HepG2 (cell line): ENCODE results near the gene TTLL4. TPM values are rescaled to one million over a fixed set of nuclear protein-coding genes. Genes with fewer than 3 reads are reported as not detected.

ENCODE experiments used
- DZIP1 ChIP-seq: sonication (generic); formaldehyde crosslinking; IDR thresholded peaks from 2 replicates; pipeline ENCODE4 v1.5.0; 2020; ENCODE audit warnings: mild to moderate bottlenecking, missing genetic modification reagents
- E2F2 ChIP-seq: sonication (generic); formaldehyde crosslinking; IDR thresholded peaks from 2 replicates; pipeline ENCODE4 v1.4.0; 2020; ENCODE audit warnings: missing genetic modification reagents, borderline replicate concordance
- NFAT5 ChIP-seq: sonication (generic); formaldehyde crosslinking; IDR thresholded peaks from 2 replicates; pipeline ENCODE4 v1.4.0; 2020; ENCODE audit warnings: missing genetic modification reagents
- NR0B2 ChIP-seq: sonication (generic); formaldehyde crosslinking; IDR thresholded peaks from 2 replicates; pipeline ENCODE4 v1.4.0; 2020; ENCODE audit warnings: mild to moderate bottlenecking, missing genetic modification reagents
- THAP11 ChIP-seq: IDR thresholded peaks from 2 replicates; pipeline ENCODE4 v1.6.1; 2016; ENCODE audit warnings: missing biosample characterization, missing genetic modification reagents
- ZHX2 ChIP-seq, 2 experiments: sonication (generic) in 1 of 2; formaldehyde crosslinking in 1 of 2; IDR thresholded peaks; 2 replicates each; pipeline versions ENCODE4 v1.6.1 to v1.9.0; 2014 to 2022; ENCODE audit warnings: antibody characterized with exemption in 1 of 2, borderline replicate concordance in 1 of 2, inconsistent platforms in 1 of 2, low read depth in 1 of 2, missing genetic modification reagents in 1 of 2
- ZNF225 ChIP-seq: sonication (generic); formaldehyde crosslinking; IDR thresholded peaks from 2 replicates; pipeline ENCODE4 v1.4.0; 2020; ENCODE audit warnings: mild to moderate bottlenecking, missing genetic modification reagents
- ZNF362 ChIP-seq: sonication (generic); formaldehyde crosslinking; IDR thresholded peaks from 2 replicates; pipeline ENCODE4 v1.4.0; 2020; ENCODE audit warnings: missing genetic modification reagents, mild to moderate bottlenecking, borderline replicate concordance
- polyA plus RNA-seq, 8 experiments: library from polyadenylated mRNA; depleted of rRNA in 3 of 8; stranded (reverse) in 7 of 8; unstranded in 1 of 8; fragments of >200 nt; fragmentation: Illumina TruSeq in 4 of 8; extraction: Trizol in 4 of 8; gene quantifications; 2 replicates each; pipeline versions ENCODE4 v1.2.1 to v1.2.3, GENCODE V29; 2011 to 2016; ENCODE audit warnings: low read depth in 4 of 8, missing spikeins in 1 of 8, mixed read lengths in 1 of 8; ENCODE audit not compliant: insufficient read depth in 1 of 8
- total RNA-seq, 5 experiments: library from RNA; depleted of rRNA; stranded (reverse); fragments of >200 nt; fragmentation: Illumina TruSeq; extraction: Trizol; gene quantifications; 2 replicates each; pipeline ENCODE4 v1.2.3, GENCODE V29; 2016; ENCODE audit warnings: low read depth in 1 of 5

The TTLL4 gene
- total and polyA plus RNA-seq, 2 of the 13 experiments (the other 11 are each of a cell fraction or from before 2014, with no cell fraction given): 77.5 to 84.6 TPM

GRCh38 chr2:218781691-218782527 is 71.3 kb downstream of the TTLL4 start, which contains the start of gene CYP27A1 (continued):
- TF ChIP-seq ZNF225 (CRISPR knock-in tag) (peak; percentile 89; the same call in 1 of the 2 replicates), ZHX2 (IDR thresholded peaks at IDR 0.05; ENCODE audit: low read depth) (peak; percentile 19; the same call in 1 of the 2 replicates), ZHX2 (CRISPR knock-in tag; IDR thresholded peaks at IDR 0.05; ENCODE audit: borderline replicate concordance) (peak; percentile 96; the same call in 1 of the 2 replicates), NR0B2 (no peak; the same call in 1 of the 2 replicates), ZNF362 (CRISPR knock-in tag) (peak; percentile 65), THAP11 (peak; percentile 71), DZIP1 (peak; percentile 80), NFAT5 (CRISPR knock-in tag) (peak; percentile 87), E2F2 (CRISPR knock-in tag) (peak; percentile 88; the same call in 1 of the 2 replicates)
